ENCODE results near the gene FNDC4. TPM values are rescaled to one million over a fixed set of nuclear protein-coding genes. Genes with fewer than 3 reads are reported as not detected.

FNDC4 gene
- total RNA-seq, 4 donors from 2014 or later = 24.0 to 82.0 (median 52.2) TPM

DNA sequence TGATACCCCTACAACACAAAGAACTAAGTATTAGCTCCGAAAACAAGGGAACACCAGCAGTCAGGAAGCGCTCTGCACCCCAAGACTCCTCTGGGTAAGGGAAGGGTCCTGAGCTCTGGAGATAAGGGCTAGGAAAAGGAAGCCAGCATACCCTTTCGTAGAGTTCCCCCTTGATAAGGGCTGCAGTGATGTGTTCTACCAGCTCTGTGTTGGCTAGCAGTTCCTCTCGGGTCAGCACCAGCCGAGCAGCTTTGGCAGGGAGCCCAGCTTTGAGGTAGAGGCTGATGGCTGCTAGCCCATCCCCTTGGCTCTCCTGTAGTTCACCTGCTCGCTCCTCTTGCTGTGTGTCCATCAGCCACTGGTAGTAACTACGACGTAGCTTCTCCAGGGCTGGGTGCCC is 33.9 kb downstream of the FNDC4 start:
- TF ChIP-seq, protein P1, sequence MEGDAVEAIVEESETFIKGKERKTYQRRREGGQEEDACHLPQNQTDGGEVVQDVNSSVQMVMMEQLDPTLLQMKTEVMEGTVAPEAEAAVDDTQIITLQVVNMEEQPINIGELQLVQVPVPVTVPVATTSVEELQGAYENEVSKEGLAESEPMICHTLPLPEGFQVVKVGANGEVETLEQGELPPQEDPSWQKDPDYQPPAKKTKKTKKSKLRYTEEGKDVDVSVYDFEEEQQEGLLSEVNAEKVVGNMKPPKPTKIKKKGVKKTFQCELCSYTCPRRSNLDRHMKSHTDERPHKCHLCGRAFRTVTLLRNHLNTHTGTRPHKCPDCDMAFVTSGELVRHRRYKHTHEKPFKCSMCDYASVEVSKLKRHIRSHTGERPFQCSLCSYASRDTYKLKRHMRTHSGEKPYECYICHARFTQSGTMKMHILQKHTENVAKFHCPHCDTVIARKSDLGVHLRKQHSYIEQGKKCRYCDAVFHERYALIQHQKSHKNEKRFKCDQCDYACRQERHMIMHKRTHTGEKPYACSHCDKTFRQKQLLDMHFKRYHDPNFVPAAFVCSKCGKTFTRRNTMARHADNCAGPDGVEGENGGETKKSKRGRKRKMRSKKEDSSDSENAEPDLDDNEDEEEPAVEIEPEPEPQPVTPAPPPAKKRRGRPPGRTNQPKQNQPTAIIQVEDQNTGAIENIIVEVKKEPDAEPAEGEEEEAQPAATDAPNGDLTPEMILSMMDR (IDR thresholded peaks at IDR 0.05) = no peak
- no peak for ATAC-seq (ENCODE audit: low FRiP score)
- no peak for DNase-seq (ENCODE audit: low spot score)

DNA sequence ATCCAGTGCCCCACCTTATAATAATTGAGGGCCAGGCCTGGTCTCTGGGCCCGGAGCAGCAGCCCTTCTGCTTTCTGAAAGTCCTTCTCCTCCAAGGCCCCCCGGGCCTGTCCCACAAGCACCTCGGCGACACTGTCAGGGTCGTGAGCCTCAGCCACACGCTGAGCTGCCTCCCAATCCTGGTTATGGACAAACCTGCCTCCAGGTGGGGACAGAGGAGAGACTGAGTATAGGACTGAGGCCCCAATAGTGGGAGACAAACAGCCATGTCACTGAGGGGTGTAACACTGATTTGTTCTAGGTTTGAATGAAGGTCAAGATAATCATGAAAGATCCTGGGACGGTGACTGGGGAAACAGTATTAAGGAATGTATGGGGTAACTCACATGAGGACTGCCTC is 41.0 kb downstream of the FNDC4 start:
- ATAC-seq (ENCODE audit: low FRiP score) = no peak

DNA sequence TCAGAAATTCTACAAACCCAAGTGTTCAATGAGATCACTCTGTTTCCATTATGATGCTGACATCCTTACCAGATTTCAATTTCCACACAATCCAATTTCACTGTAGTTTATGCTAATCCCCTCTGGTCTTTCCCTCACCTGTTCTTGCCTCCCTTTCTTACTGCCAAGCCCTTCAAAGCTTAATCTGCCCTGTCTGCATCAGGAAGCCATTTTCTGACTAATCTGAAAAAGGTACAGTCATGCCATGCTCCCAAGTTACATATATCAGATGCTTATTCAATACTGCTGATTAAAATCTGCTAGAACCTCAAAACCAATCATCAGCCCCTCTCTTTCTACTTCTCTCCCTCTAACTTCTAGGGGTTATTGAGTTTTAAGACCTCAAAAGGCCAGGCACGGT is 43.9 kb downstream of the FNDC4 start:
- DNase-seq (ENCODE audit: low spot score) = no peak
- TF ChIP-seq, protein P1 (IDR thresholded peaks at IDR 0.05) = no peak
- ATAC-seq (ENCODE audit: low FRiP score) = no peak

More for the DNA sequence above, 41.0 kb downstream of the FNDC4 start:
- TF ChIP-seq, protein P1 (IDR thresholded peaks at IDR 0.05) = no peak
- no peak for DNase-seq (ENCODE audit: low spot score)

DNA sequence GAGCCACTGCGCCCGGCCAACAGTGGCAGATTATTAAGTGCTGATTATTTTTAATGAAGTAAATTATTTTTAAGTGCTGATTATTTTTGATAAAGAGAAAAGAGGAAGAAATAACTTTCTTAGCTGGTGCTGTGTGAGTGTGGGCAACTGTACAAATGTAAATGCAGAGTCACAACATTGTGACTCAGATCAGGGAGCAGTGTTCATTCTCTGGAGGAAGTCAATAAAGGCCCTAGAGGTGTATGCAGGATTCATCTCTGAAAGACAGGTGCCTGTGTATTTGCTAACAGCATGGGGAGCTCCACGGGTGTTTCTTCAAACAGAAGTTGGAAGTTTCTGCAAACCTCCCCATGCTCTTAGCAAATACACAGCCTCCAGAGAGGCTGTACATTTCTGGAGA is 46.6 kb downstream of the FNDC4 start:
- DNase-seq (ENCODE audit: low spot score) = no peak
- no peak for ATAC-seq (ENCODE audit: low FRiP score)
- TF ChIP-seq, protein P1 (IDR thresholded peaks at IDR 0.05) = no peak

DNA sequence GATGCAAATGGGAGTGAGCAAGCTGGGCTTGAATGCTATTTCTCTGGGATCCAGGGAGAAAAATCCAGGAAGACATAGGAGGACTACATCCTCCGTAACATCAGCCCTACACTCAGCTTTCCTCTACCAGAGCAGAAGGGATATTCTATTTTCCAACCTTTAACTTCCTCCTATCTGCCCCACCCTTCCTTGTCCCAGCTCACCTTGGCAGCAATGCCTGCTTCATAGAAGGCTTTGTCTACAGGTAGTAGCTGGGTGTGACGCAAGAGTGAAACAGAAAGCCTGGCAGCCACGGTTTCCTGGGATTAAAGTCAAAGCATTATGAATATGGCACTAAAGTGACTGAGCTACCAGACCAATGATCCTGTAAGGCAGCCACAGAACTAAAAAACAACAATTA is 48.9 kb downstream of the FNDC4 start:
- TF ChIP-seq, protein P1 (IDR thresholded peaks at IDR 0.05) = no peak
- DNase-seq (ENCODE audit: low spot score) = no peak
- ATAC-seq (ENCODE audit: low FRiP score) = no peak

DNA sequence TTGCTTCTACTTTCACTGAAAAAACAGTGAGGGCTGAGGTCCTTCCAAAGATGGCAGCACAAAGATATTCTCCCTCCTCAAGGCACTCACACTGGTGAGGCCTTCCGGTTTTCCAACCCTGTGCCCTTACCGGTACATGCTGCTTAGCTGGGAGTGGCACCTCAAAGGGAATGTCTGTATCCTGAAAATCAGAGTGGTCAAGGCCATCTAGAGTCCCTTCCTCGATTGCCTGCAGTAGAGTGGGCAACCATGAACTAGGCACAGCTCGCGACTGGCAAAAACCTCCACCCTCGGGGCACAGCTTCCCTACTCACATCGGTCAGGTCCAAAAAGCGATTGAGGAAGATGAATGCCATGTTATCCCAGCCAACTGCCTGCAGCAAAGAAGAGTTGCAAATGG is 49.4 kb downstream of the FNDC4 start:
- ATAC-seq (ENCODE audit: low FRiP score) (no peak), DNase-seq (ENCODE audit: low spot score) (no peak)
- TF ChIP-seq, protein P1 (IDR thresholded peaks at IDR 0.05) = no peak

DNA sequence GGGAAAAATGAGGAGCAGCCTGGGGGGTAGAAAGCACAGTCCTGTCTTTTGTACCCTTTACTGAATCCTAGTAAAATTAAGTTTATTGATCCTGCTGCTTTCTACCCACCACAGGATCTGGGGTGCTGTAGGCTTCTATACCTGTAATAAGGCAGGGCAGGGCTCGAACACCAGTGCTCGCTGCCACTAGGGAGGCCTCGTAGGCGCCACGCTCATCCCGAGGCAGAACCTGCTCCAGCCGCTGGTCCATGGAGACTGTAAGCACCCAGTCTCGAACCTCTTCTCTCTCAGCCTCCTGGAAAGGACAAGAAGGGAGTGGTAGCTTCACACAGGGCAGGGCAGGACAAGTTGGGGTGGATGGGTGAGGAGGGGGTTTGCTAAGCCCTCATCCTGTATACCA is 49.8 kb downstream of the FNDC4 start:
- DNase-seq (ENCODE audit: low spot score) = no peak
- TF ChIP-seq, protein P1 (IDR thresholded peaks at IDR 0.05) = no peak
- no peak for ATAC-seq (ENCODE audit: low FRiP score)

Data from omental fat pad (tissue), 4 donors.